Gastroesophageal sphincter (tissue), 4 donors: Measurements from ENCODE around the gene RBBP8NL. TPM values are rescaled to one million over a fixed set of nuclear protein-coding genes. Genes with fewer than 3 reads are reported as not detected.

Source experiments
- ATAC-seq: fragments of 150-250 bp; one replicate; pipeline ENCODE4 v1.9.1; 2016; ENCODE audit warnings: mild to moderate bottlenecking, moderate library complexity
- H3K27ac ChIP-seq, 4 donors: fragments of 200-600 bp; sonication (generic) in 3 of 4; 1 replicate in 3 of 4; 2 replicates in 1 of 4; pipeline ENCODE4 v1.5.1; 2016 to 2019
- H3K27me3 ChIP-seq: fragments of 200-600 bp; sonication (generic); one replicate; pipeline ENCODE4 v1.5.1; 2019
- H3K36me3 ChIP-seq, 2 donors: fragments of 200-600 bp; sonication (generic); one replicate each; pipeline ENCODE4 v1.5.1; 2019; ENCODE audit warnings: control low read depth in 1 of 2
- H3K4me1 ChIP-seq, 3 donors: fragments of 200-600 bp; sonication (generic); 1 replicate in 2 of 3; 2 replicates in 1 of 3; pipeline ENCODE4 v1.5.1; 2016 to 2019; ENCODE audit warnings: control low read depth in 2 of 3
- H3K4me3 ChIP-seq, 2 donors: fragments of 200-600 bp; sonication (generic); one replicate each; pipeline ENCODE4 v1.5.1; 2019; ENCODE audit warnings: mild to moderate bottlenecking in 1 of 2, moderate library complexity in 1 of 2
- H3K9me3 ChIP-seq, 3 donors: fragments of 200-600 bp; sonication (generic); one replicate each; pipeline ENCODE4 v1.5.1; 2017 to 2019; ENCODE audit warnings: control low read depth in 2 of 3
- EP300 ChIP-seq: sonication (generic); formaldehyde crosslinking; IDR thresholded peaks from one replicate; pipeline ENCODE4 v1.6.1; 2017; ENCODE audit warnings: antibody characterized with exemption, mild to moderate bottlenecking
- POLR2A ChIP-seq, 2 donors: fragments of 450-650 bp; IDR thresholded peaks; one replicate each; pipeline ENCODE4 v1.6.1; 2017; ENCODE audit warnings: antibody characterized with exemption in 2 of 2, mild to moderate bottlenecking in 2 of 2, moderate library complexity in 1 of 2
- POLR2AphosphoS5 ChIP-seq: sonication (generic); formaldehyde crosslinking; IDR thresholded peaks from one replicate; pipeline ENCODE4 v1.6.1; 2017; ENCODE audit warnings: antibody characterized with exemption
- WGBS, 2 donors: methylation state at CpG; one replicate each; pipeline ENCODE4 v1.1.5; 2018; ENCODE audit warnings: low coverage in 1 of 2; 5-methylcytosine and 5-hydroxymethylcytosine counted together
- total RNA-seq, 4 donors: library from RNA; depleted of rRNA; stranded (reverse); fragments of >200 nt; gene quantifications; one replicate each; pipeline ENCODE4 v1.1.0, GENCODE V29; 2016
- TF ChIP-seq, protein P1 (sequence below), 4 experiments: fragments of 200-600 bp in 2 of 4; fragments of 450-650 bp in 2 of 4; sonication (generic) in 1 of 4; IDR thresholded peaks; one replicate each; pipeline ENCODE4 v1.5.1; 2017 to 2019; ENCODE audit warnings: antibody characterized with exemption in 4 of 4, mild to moderate bottlenecking in 2 of 4, moderate library complexity in 2 of 4

Gene RBBP8NL
- total RNA-seq, 4 donors from 2014 or later, result 0.20 TPM; not detected in 3

DNA sequence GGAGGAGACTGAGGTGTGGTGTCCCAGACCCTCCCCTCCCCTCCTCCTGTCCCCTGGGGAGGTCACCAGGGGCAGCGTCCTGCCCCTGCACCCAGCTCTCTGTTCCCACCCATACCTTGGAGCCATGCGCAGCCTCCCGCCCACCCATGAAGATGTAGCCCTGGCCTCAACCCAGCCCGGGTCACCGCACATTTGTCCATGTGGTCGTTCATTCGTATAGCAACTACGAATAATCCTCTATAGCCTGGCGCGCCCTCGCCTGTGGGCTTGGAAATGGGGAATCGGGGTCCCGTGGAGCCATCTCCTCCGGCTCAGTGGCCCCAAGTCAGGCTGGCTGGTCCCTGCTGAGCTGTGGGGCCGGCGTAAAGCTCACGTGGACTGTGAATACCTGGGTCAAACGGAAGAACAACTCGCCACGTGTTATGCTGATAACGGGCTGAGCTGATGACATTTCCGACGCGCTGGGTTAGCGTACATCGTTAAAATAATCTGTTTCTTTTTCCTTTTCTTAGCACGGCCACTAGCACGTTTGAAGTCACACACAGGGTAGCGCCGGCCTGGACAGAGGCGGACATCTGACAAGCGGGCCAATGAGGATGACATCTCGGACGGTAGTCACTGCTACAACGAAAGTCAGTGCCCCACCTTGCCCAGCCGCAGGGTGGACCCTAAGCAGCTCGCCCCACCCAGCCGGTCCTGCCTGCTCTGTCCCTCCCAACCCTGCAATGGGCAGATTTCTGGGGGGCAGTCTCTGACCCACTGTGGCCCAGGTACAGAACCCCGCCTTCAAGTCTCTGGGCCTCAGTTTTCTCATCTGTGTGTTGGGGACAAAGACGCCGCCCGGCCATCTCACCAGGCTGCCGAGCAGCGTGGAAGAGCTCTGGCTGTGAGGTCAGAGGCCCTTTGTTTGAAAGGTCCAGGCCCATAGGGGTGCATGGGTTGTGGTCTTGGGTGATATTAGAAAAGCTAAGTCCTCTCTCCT lies 19.8 kb upstream of the RBBP8NL start:
- peaks cover 58% of the 10 kb centered on the region for H3K27me3 ChIP-seq
- H3K27ac ChIP-seq, result no peak overlapping the region
- TF ChIP-seq POLR2AphosphoS5, result no peak
- TF ChIP-seq, protein P1, sequence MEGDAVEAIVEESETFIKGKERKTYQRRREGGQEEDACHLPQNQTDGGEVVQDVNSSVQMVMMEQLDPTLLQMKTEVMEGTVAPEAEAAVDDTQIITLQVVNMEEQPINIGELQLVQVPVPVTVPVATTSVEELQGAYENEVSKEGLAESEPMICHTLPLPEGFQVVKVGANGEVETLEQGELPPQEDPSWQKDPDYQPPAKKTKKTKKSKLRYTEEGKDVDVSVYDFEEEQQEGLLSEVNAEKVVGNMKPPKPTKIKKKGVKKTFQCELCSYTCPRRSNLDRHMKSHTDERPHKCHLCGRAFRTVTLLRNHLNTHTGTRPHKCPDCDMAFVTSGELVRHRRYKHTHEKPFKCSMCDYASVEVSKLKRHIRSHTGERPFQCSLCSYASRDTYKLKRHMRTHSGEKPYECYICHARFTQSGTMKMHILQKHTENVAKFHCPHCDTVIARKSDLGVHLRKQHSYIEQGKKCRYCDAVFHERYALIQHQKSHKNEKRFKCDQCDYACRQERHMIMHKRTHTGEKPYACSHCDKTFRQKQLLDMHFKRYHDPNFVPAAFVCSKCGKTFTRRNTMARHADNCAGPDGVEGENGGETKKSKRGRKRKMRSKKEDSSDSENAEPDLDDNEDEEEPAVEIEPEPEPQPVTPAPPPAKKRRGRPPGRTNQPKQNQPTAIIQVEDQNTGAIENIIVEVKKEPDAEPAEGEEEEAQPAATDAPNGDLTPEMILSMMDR (IDR thresholded peaks at IDR 0.05), result no peak
- no peak for TF ChIP-seq EP300
- TF ChIP-seq POLR2A (IDR thresholded peaks at IDR 0.05), result no peak
- no peaks in the 10 kb centered on the region for H3K4me1 ChIP-seq
- no peaks in the 10 kb centered on the region for H3K9me3 ChIP-seq
- H3K4me3 ChIP-seq, result no peak overlapping the region
- no peaks in the 10 kb centered on the region for H3K36me3 ChIP-seq
- 69 to 81% methylated on average over 13 to 26 of the region's 44 CpGs for WGBS, 2 donors
- ATAC-seq, result no peak

DNA sequence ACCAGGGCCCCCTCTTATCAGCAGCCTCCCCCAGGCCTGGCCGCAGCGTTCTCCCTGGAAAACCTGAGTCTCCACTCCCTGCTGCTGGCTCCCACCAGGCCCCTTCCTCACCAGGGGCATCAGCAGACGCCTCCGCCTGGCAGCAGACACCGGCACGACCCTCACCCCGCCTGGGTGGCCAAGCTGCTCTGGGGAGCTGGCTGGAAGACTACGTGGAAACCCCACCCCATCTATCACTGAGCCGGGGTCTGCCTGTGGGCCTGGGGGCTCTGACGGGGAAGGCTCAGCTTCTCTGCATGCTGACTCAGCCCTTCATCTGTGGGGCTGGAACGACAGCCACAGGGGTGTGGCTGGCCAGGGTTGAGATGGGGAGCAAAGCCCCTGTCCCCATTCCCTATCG lies 19.1 kb upstream of the RBBP8NL start:
- 40% methylated on average over 2 of the region's 12 CpGs; no CpG with 5 or more reads in 1 of the 2 donors for WGBS, 2 donors
- H3K27ac ChIP-seq, result no peak overlapping the region
- no peak for ATAC-seq
- peaks cover 59% of the 10 kb centered on the region for H3K27me3 ChIP-seq
- TF ChIP-seq POLR2A (IDR thresholded peaks at IDR 0.05) (no peak), EP300 (no peak), POLR2AphosphoS5 (no peak)
- TF ChIP-seq, protein P1 (IDR thresholded peaks at IDR 0.05), result no peak
- no peaks in the 10 kb centered on the region for H3K36me3 ChIP-seq
- H3K9me3 ChIP-seq, result no peaks in the 10 kb centered on the region
- H3K4me1 ChIP-seq, result no peaks in the 10 kb centered on the region
- H3K4me3 ChIP-seq, result no peak overlapping the region

DNA sequence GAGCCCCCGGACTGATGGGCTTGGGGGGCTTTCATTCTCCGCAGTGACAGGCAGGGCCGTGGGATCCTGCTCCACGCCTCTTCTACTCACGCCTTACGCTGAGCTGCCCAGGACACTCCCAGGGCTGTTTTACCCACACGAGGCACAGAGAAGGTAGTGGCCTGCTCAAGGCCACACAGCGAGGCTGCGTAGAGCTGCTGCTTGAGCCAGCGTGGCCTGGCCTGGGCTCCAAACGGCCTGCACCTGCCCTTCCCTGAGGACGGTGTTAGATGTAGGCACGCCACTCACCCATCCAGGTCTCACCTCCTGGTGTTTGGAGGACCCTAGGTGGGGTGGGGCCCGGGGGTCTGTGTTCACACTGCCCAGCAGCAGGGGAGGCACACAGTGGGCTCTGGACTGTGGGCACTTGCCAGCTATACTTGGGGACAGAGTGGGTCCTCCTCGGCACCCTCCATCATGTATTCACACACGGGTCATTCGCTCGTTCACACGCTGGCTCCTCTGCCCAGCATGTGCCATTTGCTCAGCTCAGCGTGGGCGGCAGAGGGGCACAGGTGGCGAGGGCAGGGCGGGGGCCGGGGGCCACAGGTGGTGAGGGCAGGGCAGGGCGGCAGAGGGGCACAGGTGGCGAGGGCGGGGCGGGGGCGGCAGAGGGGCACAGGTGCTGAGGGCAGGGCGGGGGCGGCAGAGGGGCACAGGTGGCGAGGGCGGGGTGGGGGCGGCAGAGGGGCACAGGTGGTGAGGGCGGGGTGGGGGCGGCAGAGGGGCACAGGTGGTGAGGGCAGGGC lies 18.4 kb upstream of the RBBP8NL start:
- H3K27ac ChIP-seq, result no peak overlapping the region

DNA sequence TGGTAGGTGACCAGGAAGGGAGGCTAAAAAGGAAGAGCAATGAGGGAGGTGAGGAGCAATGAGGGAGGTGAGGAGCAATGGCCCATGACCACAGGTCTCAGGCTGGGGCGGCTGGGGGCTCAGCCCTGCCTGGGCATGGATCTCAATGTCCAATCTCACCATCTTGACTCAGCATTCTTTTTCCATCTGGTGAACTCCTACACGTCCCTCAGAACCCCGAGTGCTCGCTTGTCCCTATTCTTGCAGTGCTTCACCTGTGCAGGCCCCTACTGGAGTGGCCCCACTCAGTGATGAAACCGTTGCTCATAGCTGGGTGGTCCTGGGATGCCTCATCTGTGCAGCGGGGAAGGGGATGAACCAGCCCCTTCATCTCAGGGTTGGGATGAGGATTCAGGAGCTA lies 16.9 kb upstream of the RBBP8NL start:
- Histone ChIP-seq H3K4me3 (no peak overlapping the region), H3K9me3 (no peaks in the 10 kb centered on the region), H3K27me3 (peaks cover 47% of the 10 kb centered on the region), H3K27ac (no peak overlapping the region), H3K4me1 (no peaks in the 10 kb centered on the region), H3K36me3 (no peaks in the 10 kb centered on the region)
- TF ChIP-seq EP300 (no peak), POLR2AphosphoS5 (no peak), POLR2A (IDR thresholded peaks at IDR 0.05) (no peak)
- TF ChIP-seq, protein P1 (IDR thresholded peaks at IDR 0.05), result no peak
- no peak for ATAC-seq
- WGBS, 2 donors, result 95 to 100% methylated on average over 1 to 4 of the region's 6 CpGs

More for the DNA sequence above, 18.4 kb upstream of the RBBP8NL start:
- Histone ChIP-seq H3K4me1 (no peaks in the 10 kb centered on the region), H3K4me3 (no peak overlapping the region), H3K9me3 (no peaks in the 10 kb centered on the region), H3K36me3 (no peaks in the 10 kb centered on the region), H3K27me3 (peaks cover 60% of the 10 kb centered on the region)
- no peak for TF ChIP-seq EP300
- no peak for TF ChIP-seq POLR2AphosphoS5
- TF ChIP-seq, protein P1 (IDR thresholded peaks at IDR 0.05), result no peak
- TF ChIP-seq POLR2A (IDR thresholded peaks at IDR 0.05), result no peak
- WGBS, 2 donors, result 79 to 80% methylated on average over 1 to 4 of the region's 36 CpGs
- ATAC-seq, result no peak
